Neural progenitor cell (in vitro differentiated cells): ENCODE measurements around the gene RHOF. TPM values are rescaled to one million over a fixed set of nuclear protein-coding genes. Genes with fewer than 3 reads are reported as not detected.

Experiments used
- DNase-seq: peaks from one replicate; pipeline ENCODE4 v3.0.0-alpha.2; 2016; ENCODE audit warnings: low spot score
- H2AFZ ChIP-seq: fragments of 200-600 bp; sonication (generic); replicated peaks from 2 replicates; pipeline ENCODE4 v1.6.1; 2016; ENCODE audit warnings: antibody characterized with exemption
- H3F3A ChIP-seq: fragments of 200-600 bp; sonication (generic); 2 replicates; pipeline ENCODE4 v1.6.1; 2016; ENCODE audit warnings: antibody characterized with exemption, low read depth
- H3K27ac ChIP-seq: fragments of 200-600 bp; sonication (generic); 2 replicates; pipeline ENCODE4 v1.5.1; 2016; ENCODE audit warnings: mild to moderate bottlenecking
- H3K27me3 ChIP-seq: fragments of 200-600 bp; sonication (generic); 2 replicates; pipeline ENCODE4 v1.6.1; 2016; ENCODE audit warnings: mild to moderate bottlenecking, moderate library complexity
- H3K36me3 ChIP-seq: fragments of 200-600 bp; sonication (generic); 2 replicates; pipeline ENCODE4 v1.5.1; 2016
- H3K4me1 ChIP-seq: fragments of 200-600 bp; sonication (generic); 2 replicates; pipeline ENCODE4 v1.6.1; 2016; ENCODE audit warnings: mixed run types
- H3K4me2 ChIP-seq: fragments of 200-600 bp; sonication (generic); 2 replicates; pipeline ENCODE4 v1.6.1; 2016
- H3K4me3 ChIP-seq: fragments of 200-600 bp; sonication (generic); 2 replicates; pipeline ENCODE4 v1.5.1; 2016
- H3K79me2 ChIP-seq: fragments of 200-600 bp; sonication (generic); 2 replicates; pipeline ENCODE4 v1.6.1; 2016; ENCODE audit warnings: low read depth
- H3K9ac ChIP-seq: fragments of 200-600 bp; sonication (generic); 2 replicates; pipeline ENCODE4 v1.6.1; 2016
- H3K9me3 ChIP-seq: fragments of 200-600 bp; sonication (generic); 2 replicates; pipeline ENCODE4 v1.5.1; 2016; ENCODE audit warnings: low read depth
- H4K20me1 ChIP-seq: fragments of 200-600 bp; sonication (generic); 2 replicates; pipeline ENCODE4 v1.6.1; 2016; ENCODE audit warnings: low read depth
- H3K27ac Mint-ChIP-seq: 3 replicates; pipeline ENCODE4 v1.8.0; 2021; ENCODE audit warnings: mixed read lengths
- H3K27me3 Mint-ChIP-seq: 2 replicates; pipeline ENCODE4 v1.8.0; 2022; ENCODE audit warnings: low read depth, mild to moderate bottlenecking, inconsistent platforms, moderate library complexity, mixed read lengths; ENCODE audit not compliant: insufficient read depth
- H3K36me3 Mint-ChIP-seq: 3 replicates; pipeline ENCODE4 v1.8.0; 2021; ENCODE audit warnings: mixed read lengths
- H3K4me1 Mint-ChIP-seq: 3 replicates; pipeline ENCODE4 v1.8.0; 2021; ENCODE audit warnings: mixed read lengths
- H3K4me3 Mint-ChIP-seq: 3 replicates; pipeline ENCODE4 v1.8.0; 2021; ENCODE audit warnings: mild to moderate bottlenecking, moderate library complexity, mixed read lengths
- H3K9me3 Mint-ChIP-seq: 3 replicates; pipeline ENCODE4 v1.8.0; 2020; ENCODE audit warnings: mixed read lengths
- EZH2 ChIP-seq: fragments of 200-600 bp; sonication (generic); IDR thresholded peaks from 2 replicates; pipeline ENCODE4 v1.6.1; 2017; ENCODE audit warnings: antibody characterized with exemption, mild to moderate bottlenecking, moderate library complexity
- EZH2phosphoT487 ChIP-seq: fragments of 200-600 bp; sonication (generic); IDR thresholded peaks from 2 replicates; pipeline ENCODE4 v1.6.1; 2017; ENCODE audit warnings: antibody characterized with exemption
- total RNA-seq: library from RNA; depleted of rRNA; stranded (reverse); fragments of >200 nt; gene quantifications from 2 replicates; pipeline ENCODE4 v1.2.3, GENCODE V29; 2015; ENCODE audit warnings: low replicate concordance
- TF ChIP-seq, protein P1 (sequence below): fragments of 200-600 bp; sonication (generic); IDR thresholded peaks from 2 replicates; pipeline ENCODE4 v1.5.1; 2017; ENCODE audit warnings: antibody characterized with exemption, mild to moderate bottlenecking

The RHOF gene
- total RNA-seq, 1 donor from 2014 or later = 20.1 TPM

GRCh38 chr12:121828306-121828705 is 34.8 kb upstream of the RHOF start:
- H4K20me1 ChIP-seq = no peaks in the 10 kb centered on the region

DNA sequence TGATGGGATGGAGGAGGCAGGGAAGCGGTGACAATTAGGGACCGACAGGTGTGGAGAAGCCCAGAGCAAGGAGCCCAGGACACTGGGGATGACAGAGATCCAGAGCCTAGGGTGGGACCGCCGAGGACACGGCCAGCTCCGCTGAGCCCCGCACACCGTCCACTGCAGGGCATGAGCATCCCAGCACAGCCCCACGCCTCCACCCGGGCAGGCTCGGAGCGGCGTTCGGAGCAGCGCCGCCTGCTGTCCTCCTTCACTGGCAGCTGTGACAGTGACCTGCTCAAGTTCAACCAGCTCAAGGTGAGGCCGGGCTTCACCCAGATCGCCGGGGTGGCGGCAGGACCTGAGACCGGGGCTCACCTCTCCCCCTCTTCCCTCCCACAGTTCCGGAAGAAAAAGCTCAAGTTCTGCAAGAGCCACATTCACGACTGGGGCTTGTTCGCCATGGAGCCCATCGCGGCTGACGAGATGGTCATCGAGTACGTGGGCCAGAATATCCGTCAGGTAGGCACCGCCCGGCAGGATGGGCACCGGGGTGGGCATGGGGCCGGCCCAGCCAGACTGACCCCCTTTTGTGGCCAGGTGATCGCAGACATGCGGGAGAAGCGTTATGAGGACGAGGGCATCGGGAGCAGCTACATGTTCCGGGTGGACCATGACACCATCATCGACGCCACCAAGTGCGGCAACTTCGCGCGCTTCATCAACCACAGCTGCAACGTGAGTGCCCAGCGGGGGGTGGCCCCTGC is 34.0 kb upstream of the RHOF start:
- Histone ChIP-seq H2AFZ (no peak overlapping the region), H3K4me1 (no peaks in the 10 kb centered on the region), H3F3A (no peaks in the 10 kb centered on the region), H3K36me3 (no peaks in the 10 kb centered on the region), H3K27me3 (no peaks in the 10 kb centered on the region), H3K4me3 (no peak overlapping the region), H3K27ac (no peak overlapping the region), H3K79me2 (no peaks in the 10 kb centered on the region), H3K9ac (no peak overlapping the region), H3K9me3 (no peaks in the 10 kb centered on the region), H4K20me1 (no peaks in the 10 kb centered on the region), H3K4me2 (no peak overlapping the region)
- TF ChIP-seq EZH2phosphoT487 (no peak), EZH2 (no peak)
- TF ChIP-seq, protein P1, sequence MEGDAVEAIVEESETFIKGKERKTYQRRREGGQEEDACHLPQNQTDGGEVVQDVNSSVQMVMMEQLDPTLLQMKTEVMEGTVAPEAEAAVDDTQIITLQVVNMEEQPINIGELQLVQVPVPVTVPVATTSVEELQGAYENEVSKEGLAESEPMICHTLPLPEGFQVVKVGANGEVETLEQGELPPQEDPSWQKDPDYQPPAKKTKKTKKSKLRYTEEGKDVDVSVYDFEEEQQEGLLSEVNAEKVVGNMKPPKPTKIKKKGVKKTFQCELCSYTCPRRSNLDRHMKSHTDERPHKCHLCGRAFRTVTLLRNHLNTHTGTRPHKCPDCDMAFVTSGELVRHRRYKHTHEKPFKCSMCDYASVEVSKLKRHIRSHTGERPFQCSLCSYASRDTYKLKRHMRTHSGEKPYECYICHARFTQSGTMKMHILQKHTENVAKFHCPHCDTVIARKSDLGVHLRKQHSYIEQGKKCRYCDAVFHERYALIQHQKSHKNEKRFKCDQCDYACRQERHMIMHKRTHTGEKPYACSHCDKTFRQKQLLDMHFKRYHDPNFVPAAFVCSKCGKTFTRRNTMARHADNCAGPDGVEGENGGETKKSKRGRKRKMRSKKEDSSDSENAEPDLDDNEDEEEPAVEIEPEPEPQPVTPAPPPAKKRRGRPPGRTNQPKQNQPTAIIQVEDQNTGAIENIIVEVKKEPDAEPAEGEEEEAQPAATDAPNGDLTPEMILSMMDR = no peak
- H3K4me3 Mint-ChIP-seq = no peak overlapping the region
- H3K4me1 Mint-ChIP-seq = no peaks in the 10 kb centered on the region
- no peak for DNase-seq
- H3K36me3 Mint-ChIP-seq = peaks cover 27% of the 10 kb centered on the region
- peaks cover 5% of the 10 kb centered on the region for H3K27me3 Mint-ChIP-seq
- peak overlapping the region; percentile 83 for H3K27ac Mint-ChIP-seq
- H3K9me3 Mint-ChIP-seq = no peaks in the 10 kb centered on the region

More at GRCh38 chr12:121828306-121828705, 34.8 kb upstream of the RHOF start:
- H3K27me3 ChIP-seq = no peaks in the 10 kb centered on the region
- H3K27me3 Mint-ChIP-seq = peaks cover 5% of the 10 kb centered on the region
- H3K4me3 Mint-ChIP-seq = no peak overlapping the region
- no peaks in the 10 kb centered on the region for H3K9me3 ChIP-seq
- TF ChIP-seq, protein P1 = no peak
- H3K4me1 Mint-ChIP-seq = no peaks in the 10 kb centered on the region
- no peaks in the 10 kb centered on the region for H3K79me2 ChIP-seq
- no peak overlapping the region for H3K4me2 ChIP-seq
- H3K27ac Mint-ChIP-seq = no peak overlapping the region
- H3K27ac ChIP-seq = no peak overlapping the region
- H3F3A ChIP-seq = no peaks in the 10 kb centered on the region
- no peak overlapping the region for H3K4me3 ChIP-seq
- H3K4me1 ChIP-seq = no peaks in the 10 kb centered on the region
- no peaks in the 10 kb centered on the region for H3K9me3 Mint-ChIP-seq
- peaks cover 27% of the 10 kb centered on the region for H3K36me3 Mint-ChIP-seq
- DNase-seq = no peak
- no peaks in the 10 kb centered on the region for H3K36me3 ChIP-seq
- H3K9ac ChIP-seq = no peak overlapping the region
- H2AFZ ChIP-seq = no peak overlapping the region

GRCh38 chr12:121826318-121827150 is 33.0 kb upstream of the RHOF start:
- DNase-seq = no peak
- Mint-ChIP-seq H3K36me3 (peaks cover 25% of the 10 kb centered on the region), H3K4me3 (no peak overlapping the region), H3K4me1 (no peaks in the 10 kb centered on the region), H3K27ac (peak overlapping the region; percentile 97), H3K9me3 (no peaks in the 10 kb centered on the region), H3K27me3 (peaks cover 7% of the 10 kb centered on the region)
- H3K27ac ChIP-seq = no peak overlapping the region
- H3K9ac ChIP-seq = no peak overlapping the region
- TF ChIP-seq EZH2phosphoT487 = no peak
- TF ChIP-seq, protein P1 = no peak
- no peak for TF ChIP-seq EZH2
- no peak overlapping the region for H3K4me2 ChIP-seq
- no peaks in the 10 kb centered on the region for H4K20me1 ChIP-seq
- no peak overlapping the region for H3K4me3 ChIP-seq
- H2AFZ ChIP-seq = no peak overlapping the region
- H3K9me3 ChIP-seq = no peaks in the 10 kb centered on the region
- no peaks in the 10 kb centered on the region for H3K79me2 ChIP-seq
- no peaks in the 10 kb centered on the region for H3F3A ChIP-seq
- H3K4me1 ChIP-seq = no peaks in the 10 kb centered on the region
- no peaks in the 10 kb centered on the region for H3K27me3 ChIP-seq
- no peaks in the 10 kb centered on the region for H3K36me3 ChIP-seq
